ENCODE data around the gene MAST1. TPM values are rescaled to one million over a fixed set of nuclear protein-coding genes. Genes with fewer than 3 reads are reported as not detected.

The MAST1 gene
- total RNA-seq, 1 donor from 2014 or later, result not detected

DNA sequence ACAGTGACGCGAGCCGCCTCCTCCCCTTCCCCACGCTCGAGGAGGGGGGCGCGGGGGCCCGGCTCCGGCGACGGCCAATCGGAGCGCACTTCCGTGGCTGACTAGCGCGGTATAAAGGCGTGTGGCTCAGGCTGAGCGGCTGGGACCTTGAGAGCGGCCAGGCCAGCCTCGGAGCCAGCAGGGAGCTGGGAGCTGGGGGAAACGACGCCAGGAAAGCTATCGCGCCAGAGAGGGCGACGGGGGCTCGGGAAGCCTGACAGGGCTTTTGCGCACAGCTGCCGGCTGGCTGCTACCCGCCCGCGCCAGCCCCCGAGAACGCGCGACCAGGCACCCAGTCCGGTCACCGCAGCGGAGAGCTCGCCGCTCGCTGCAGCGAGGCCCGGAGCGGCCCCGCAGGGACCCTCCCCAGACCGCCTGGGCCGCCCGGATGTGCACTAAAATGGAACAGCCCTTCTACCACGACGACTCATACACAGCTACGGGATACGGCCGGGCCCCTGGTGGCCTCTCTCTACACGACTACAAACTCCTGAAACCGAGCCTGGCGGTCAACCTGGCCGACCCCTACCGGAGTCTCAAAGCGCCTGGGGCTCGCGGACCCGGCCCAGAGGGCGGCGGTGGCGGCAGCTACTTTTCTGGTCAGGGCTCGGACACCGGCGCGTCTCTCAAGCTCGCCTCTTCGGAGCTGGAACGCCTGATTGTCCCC is 46.8 kb upstream of the MAST1 start, which contains the start of gene JUNB:
Gene JUNB, plus strand, starts transcription at position 142 of the 706 bp plus-strand sequence. Its CDS starts 286 bp downstream, at position 428.
- intact Hi-C loops (cut with micrococcal nuclease), result no loop called here
- no peaks in the 10 kb centered on the region for H3K9me3 ChIP-seq (replicated peaks)
- peak within 1 kb of the TSS; percentile 76 for H3K4me3 ChIP-seq
- H3K27ac ChIP-seq (replicated peaks), result peak within 1 kb of the TSS; percentile 96
- peak; percentile 98 for DNase-seq
- no peaks in the 10 kb centered on the region for H3K27me3 ChIP-seq (ENCODE audit: low read depth)
- H3K4me1 ChIP-seq, result peaks cover 85% of the 10 kb centered on the region
- TF ChIP-seq, protein P1, sequence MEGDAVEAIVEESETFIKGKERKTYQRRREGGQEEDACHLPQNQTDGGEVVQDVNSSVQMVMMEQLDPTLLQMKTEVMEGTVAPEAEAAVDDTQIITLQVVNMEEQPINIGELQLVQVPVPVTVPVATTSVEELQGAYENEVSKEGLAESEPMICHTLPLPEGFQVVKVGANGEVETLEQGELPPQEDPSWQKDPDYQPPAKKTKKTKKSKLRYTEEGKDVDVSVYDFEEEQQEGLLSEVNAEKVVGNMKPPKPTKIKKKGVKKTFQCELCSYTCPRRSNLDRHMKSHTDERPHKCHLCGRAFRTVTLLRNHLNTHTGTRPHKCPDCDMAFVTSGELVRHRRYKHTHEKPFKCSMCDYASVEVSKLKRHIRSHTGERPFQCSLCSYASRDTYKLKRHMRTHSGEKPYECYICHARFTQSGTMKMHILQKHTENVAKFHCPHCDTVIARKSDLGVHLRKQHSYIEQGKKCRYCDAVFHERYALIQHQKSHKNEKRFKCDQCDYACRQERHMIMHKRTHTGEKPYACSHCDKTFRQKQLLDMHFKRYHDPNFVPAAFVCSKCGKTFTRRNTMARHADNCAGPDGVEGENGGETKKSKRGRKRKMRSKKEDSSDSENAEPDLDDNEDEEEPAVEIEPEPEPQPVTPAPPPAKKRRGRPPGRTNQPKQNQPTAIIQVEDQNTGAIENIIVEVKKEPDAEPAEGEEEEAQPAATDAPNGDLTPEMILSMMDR (IDR thresholded peaks at IDR 0.05; ENCODE audit: borderline replicate concordance), result peak; percentile 26
- H3K36me3 ChIP-seq, result no peaks in the 10 kb centered on the region

DNA sequence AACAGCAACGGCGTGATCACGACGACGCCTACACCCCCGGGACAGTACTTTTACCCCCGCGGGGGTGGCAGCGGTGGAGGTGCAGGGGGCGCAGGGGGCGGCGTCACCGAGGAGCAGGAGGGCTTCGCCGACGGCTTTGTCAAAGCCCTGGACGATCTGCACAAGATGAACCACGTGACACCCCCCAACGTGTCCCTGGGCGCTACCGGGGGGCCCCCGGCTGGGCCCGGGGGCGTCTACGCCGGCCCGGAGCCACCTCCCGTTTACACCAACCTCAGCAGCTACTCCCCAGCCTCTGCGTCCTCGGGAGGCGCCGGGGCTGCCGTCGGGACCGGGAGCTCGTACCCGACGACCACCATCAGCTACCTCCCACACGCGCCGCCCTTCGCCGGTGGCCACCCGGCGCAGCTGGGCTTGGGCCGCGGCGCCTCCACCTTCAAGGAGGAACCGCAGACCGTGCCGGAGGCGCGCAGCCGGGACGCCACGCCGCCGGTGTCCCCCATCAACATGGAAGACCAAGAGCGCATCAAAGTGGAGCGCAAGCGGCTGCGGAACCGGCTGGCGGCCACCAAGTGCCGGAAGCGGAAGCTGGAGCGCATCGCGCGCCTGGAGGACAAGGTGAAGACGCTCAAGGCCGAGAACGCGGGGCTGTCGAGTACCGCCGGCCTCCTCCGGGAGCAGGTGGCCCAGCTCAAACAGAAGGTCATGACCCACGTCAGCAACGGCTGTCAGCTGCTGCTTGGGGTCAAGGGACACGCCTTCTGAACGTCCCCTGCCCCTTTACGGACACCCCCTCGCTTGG is 46.1 kb upstream of the MAST1 start:
- intact Hi-C loops (cut with micrococcal nuclease), result no loop called here
- Histone ChIP-seq H3K36me3 (peaks cover 5% of the 10 kb centered on the region), H3K27ac (replicated peaks) (peak overlapping the region; percentile 96), H3K27me3 (ENCODE audit: low read depth) (no peaks in the 10 kb centered on the region), H3K4me3 (peak overlapping the region; percentile 76), H3K4me1 (peaks cover 77% of the 10 kb centered on the region), H3K9me3 (replicated peaks) (no peaks in the 10 kb centered on the region)
- DNase-seq, result peak; percentile 75
- TF ChIP-seq, protein P1 (IDR thresholded peaks at IDR 0.05; ENCODE audit: borderline replicate concordance), result no peak

DNA sequence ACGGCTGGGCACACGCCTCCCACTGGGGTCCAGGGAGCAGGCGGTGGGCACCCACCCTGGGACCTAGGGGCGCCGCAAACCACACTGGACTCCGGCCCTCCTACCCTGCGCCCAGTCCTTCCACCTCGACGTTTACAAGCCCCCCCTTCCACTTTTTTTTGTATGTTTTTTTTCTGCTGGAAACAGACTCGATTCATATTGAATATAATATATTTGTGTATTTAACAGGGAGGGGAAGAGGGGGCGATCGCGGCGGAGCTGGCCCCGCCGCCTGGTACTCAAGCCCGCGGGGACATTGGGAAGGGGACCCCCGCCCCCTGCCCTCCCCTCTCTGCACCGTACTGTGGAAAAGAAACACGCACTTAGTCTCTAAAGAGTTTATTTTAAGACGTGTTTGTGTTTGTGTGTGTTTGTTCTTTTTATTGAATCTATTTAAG is 45.4 kb upstream of the MAST1 start:
- Histone ChIP-seq H3K27me3 (ENCODE audit: low read depth) (no peaks in the 10 kb centered on the region), H3K27ac (replicated peaks) (peak overlapping the region; percentile 96), H3K36me3 (peaks cover 11% of the 10 kb centered on the region), H3K4me1 (peaks cover 71% of the 10 kb centered on the region), H3K9me3 (replicated peaks) (no peaks in the 10 kb centered on the region), H3K4me3 (peak overlapping the region; percentile 76)
- intact Hi-C loops (cut with micrococcal nuclease), result no loop called here
- TF ChIP-seq, protein P1 (IDR thresholded peaks at IDR 0.05; ENCODE audit: borderline replicate concordance), result no peak
- DNase-seq, result no peak

DNA sequence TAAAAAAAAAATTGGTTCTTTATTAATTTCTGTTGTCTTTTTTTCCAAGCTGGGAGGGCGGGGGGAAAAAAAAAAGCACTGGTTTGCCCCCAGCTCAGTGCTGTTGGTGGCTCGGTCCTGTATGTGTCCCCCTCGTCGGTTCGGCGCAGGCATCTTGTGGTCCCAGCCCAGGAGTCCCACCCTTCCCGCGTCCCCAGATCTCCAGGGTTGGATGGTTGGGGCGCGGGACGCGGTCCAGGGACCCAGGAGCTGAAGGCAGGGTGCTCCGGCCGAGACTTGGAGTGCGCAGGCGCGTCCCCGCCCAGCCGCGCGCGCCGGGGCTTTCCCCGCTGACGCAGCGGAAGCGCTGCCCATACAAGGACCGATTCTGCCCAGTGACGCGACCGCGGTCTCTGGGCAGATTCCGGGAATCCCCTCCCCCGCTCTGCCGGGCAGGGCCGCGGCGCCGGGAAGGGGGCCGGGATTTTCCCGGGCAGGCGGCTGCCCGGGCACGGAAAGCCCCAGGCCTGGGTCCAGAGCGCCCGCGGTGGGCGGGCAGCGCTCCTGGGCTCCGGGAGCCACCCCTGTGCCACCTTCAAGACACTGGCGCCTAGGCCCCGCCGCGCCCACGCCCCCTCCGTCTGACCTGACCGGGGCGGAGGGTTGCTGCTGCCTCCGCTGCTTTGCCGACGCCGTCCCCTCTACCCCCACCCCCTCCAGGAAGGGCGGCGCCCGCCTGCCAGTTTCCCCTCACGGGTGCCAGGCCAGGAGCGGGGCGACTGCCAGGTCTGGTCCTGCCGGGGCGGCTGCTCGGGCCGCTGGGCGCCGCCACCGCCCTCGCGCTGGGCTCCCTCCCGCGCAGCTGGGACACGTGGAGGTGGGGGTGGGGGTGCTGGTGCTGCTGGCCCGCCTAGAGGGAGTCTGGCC is 44.8 kb upstream of the MAST1 start:
- H3K4me3 ChIP-seq, result peak overlapping the region; percentile 76
- H3K27ac ChIP-seq (replicated peaks), result peak overlapping the region; percentile 96
- H3K9me3 ChIP-seq (replicated peaks), result no peaks in the 10 kb centered on the region
- intact Hi-C loops (cut with micrococcal nuclease), result no loop called here
- peak; percentile 93 for DNase-seq
- peaks cover 18% of the 10 kb centered on the region for H3K36me3 ChIP-seq
- H3K4me1 ChIP-seq, result peaks cover 65% of the 10 kb centered on the region
- TF ChIP-seq, protein P1 (IDR thresholded peaks at IDR 0.05; ENCODE audit: borderline replicate concordance), result no peak
- H3K27me3 ChIP-seq (ENCODE audit: low read depth), result no peaks in the 10 kb centered on the region

Data from left ventricle myocardium inferior (tissue), 1 donor.